HepG2 (cell line): Measurements from ENCODE around the gene METTL4. TPM values are rescaled to one million over a fixed set of nuclear protein-coding genes. Genes with fewer than 3 reads are reported as not detected.

ENCODE experiments used
- ATF7 ChIP-seq, 2 experiments: fragments of 450-650 bp in 1 of 2; sonication (generic) in 1 of 2; formaldehyde crosslinking in 1 of 2; IDR thresholded peaks; 2 replicates each; pipeline versions ENCODE4 v1.4.0 to v1.6.1; 2016 to 2020; ENCODE audit warnings: antibody characterized with exemption in 1 of 2, mild to moderate bottlenecking in 1 of 2, missing genetic modification reagents in 1 of 2
- BORCS8-MEF2B ChIP-seq: sonication (generic); formaldehyde crosslinking; IDR thresholded peaks from 2 replicates; pipeline ENCODE4 v1.8.0; 2022; ENCODE audit warnings: mild to moderate bottlenecking, missing genetic modification reagents
- CBFB ChIP-seq: sonication (generic); formaldehyde crosslinking; IDR thresholded peaks from 2 replicates; pipeline ENCODE4 v1.4.0; 2020; ENCODE audit warnings: missing genetic modification reagents
- ELF4 ChIP-seq: sonication (generic); formaldehyde crosslinking; IDR thresholded peaks from 2 replicates; pipeline ENCODE4 v1.5.0; 2020; ENCODE audit warnings: missing genetic modification reagents, mild to moderate bottlenecking, moderate library complexity, borderline replicate concordance
- MIER3 ChIP-seq: IDR thresholded peaks from 2 replicates; pipeline ENCODE4 v1.6.1; 2016; ENCODE audit warnings: missing compliant biosample characterization, borderline replicate concordance
- NRL ChIP-seq: sonication (generic); formaldehyde crosslinking; IDR thresholded peaks from 2 replicates; pipeline ENCODE4 v1.5.0; 2020; ENCODE audit warnings: missing genetic modification reagents, mild to moderate bottlenecking, moderate library complexity, borderline replicate concordance
- RBM22 ChIP-seq: fragments of 200-400 bp; formaldehyde crosslinking; optimal IDR thresholded peaks from 2 replicates; pipeline ENCODE3; 2017; ENCODE audit warnings: mild to moderate bottlenecking, low read length, moderate library complexity
- SIN3A ChIP-seq: IDR thresholded peaks from 2 replicates; pipeline ENCODE4 v1.6.1; 2011; ENCODE audit warnings: low read depth, mild to moderate bottlenecking, control low read depth, low read length, borderline replicate concordance
- ZFYVE20 ChIP-seq: sonication (generic); formaldehyde crosslinking; IDR thresholded peaks from 2 replicates; pipeline ENCODE4 v1.8.0; 2023; ENCODE audit warnings: low read depth, mild to moderate bottlenecking, moderate library complexity, missing genetic modification reagents, borderline replicate concordance
- ZNF263 ChIP-seq: sonication (generic); formaldehyde crosslinking; IDR thresholded peaks from 2 replicates; pipeline ENCODE4 v1.4.0; 2020; ENCODE audit warnings: missing genetic modification reagents
- ZNF782 ChIP-seq: sonication (generic); formaldehyde crosslinking; IDR thresholded peaks from 2 replicates; pipeline ENCODE4 v1.4.0; 2020; ENCODE audit warnings: missing genetic modification reagents, mild to moderate bottlenecking, borderline replicate concordance
- polyA plus RNA-seq, 8 experiments: library from polyadenylated mRNA; depleted of rRNA in 3 of 8; stranded (reverse) in 7 of 8; unstranded in 1 of 8; fragments of >200 nt; fragmentation: Illumina TruSeq in 4 of 8; extraction: Trizol in 4 of 8; gene quantifications; 2 replicates each; pipeline versions ENCODE4 v1.2.1 to v1.2.3, GENCODE V29; 2011 to 2016; ENCODE audit warnings: low read depth in 4 of 8, missing spikeins in 1 of 8, mixed read lengths in 1 of 8; ENCODE audit not compliant: insufficient read depth in 1 of 8
- total RNA-seq, 5 experiments: library from RNA; depleted of rRNA; stranded (reverse); fragments of >200 nt; fragmentation: Illumina TruSeq; extraction: Trizol; gene quantifications; 2 replicates each; pipeline ENCODE4 v1.2.3, GENCODE V29; 2016; ENCODE audit warnings: low read depth in 1 of 5
- TF ChIP-seq, protein P1 (sequence below): IDR thresholded peaks from 2 replicates; pipeline ENCODE4 v1.6.1; 2012; ENCODE audit warnings: low read length, improper control_type of control experiment
- TF ChIP-seq, protein P2 (sequence below): sonication (generic); formaldehyde crosslinking; IDR thresholded peaks from 2 replicates; pipeline ENCODE4 v1.5.0; 2020; ENCODE audit warnings: missing genetic modification reagents
- TF ChIP-seq, protein P3 (sequence below): sonication (generic); formaldehyde crosslinking; conservative IDR thresholded peaks from 2 replicates; pipeline ENCODE4 v1.8.0; 2022; ENCODE audit warnings: mild to moderate bottlenecking, moderate library complexity, missing genetic modification reagents
- TF ChIP-seq, protein P4 (sequence below): IDR thresholded peaks from 2 replicates; pipeline ENCODE4 v1.6.1; 2016; ENCODE audit warnings: missing compliant biosample characterization, missing genetic modification reagents, borderline replicate concordance
- TF ChIP-seq, protein P5 (sequence below), 2 experiments: sonication (generic) in 1 of 2; formaldehyde crosslinking in 1 of 2; IDR thresholded peaks; 2 replicates each; pipeline versions ENCODE4 v1.4.0 to v1.6.1; 2018 to 2020; ENCODE audit warnings: missing genetic modification reagents in 2 of 2, borderline replicate concordance in 1 of 2, low read depth in 1 of 2, mild to moderate bottlenecking in 1 of 2, missing biosample characterization in 1 of 2
- TF ChIP-seq, protein P6 (sequence below): sonication (generic); formaldehyde crosslinking; IDR thresholded peaks from 2 replicates; pipeline ENCODE4 v1.4.0; 2020; ENCODE audit warnings: missing genetic modification reagents, mild to moderate bottlenecking, borderline replicate concordance

The METTL4 gene
- total and polyA plus RNA-seq, 2 of the 13 experiments (the other 11 are each of a cell fraction or from before 2014, with no cell fraction given), result 6.8 to 8.1 TPM

DNA sequence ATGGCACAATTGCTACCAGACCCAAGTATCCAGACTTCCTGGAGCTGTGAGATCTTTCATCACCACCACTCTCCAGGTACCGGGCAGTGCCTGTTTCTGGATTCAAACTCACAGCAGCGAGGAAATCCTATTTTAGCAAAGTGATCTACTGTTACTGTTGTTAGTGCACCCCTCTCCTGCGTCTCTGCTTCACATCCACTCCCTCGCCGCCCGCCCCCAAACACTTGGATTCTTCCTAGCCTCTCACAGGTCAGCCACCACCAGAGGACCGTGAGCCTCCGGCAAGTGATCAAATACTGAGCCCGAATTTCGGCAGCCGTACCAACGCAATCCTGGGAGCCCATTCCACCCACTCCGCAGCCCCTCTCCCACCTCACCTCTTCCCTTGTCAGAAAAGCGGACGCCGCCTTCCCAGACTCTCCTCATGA is 519 bp downstream of the METTL4 start (continued):
- TF ChIP-seq, protein P1, sequence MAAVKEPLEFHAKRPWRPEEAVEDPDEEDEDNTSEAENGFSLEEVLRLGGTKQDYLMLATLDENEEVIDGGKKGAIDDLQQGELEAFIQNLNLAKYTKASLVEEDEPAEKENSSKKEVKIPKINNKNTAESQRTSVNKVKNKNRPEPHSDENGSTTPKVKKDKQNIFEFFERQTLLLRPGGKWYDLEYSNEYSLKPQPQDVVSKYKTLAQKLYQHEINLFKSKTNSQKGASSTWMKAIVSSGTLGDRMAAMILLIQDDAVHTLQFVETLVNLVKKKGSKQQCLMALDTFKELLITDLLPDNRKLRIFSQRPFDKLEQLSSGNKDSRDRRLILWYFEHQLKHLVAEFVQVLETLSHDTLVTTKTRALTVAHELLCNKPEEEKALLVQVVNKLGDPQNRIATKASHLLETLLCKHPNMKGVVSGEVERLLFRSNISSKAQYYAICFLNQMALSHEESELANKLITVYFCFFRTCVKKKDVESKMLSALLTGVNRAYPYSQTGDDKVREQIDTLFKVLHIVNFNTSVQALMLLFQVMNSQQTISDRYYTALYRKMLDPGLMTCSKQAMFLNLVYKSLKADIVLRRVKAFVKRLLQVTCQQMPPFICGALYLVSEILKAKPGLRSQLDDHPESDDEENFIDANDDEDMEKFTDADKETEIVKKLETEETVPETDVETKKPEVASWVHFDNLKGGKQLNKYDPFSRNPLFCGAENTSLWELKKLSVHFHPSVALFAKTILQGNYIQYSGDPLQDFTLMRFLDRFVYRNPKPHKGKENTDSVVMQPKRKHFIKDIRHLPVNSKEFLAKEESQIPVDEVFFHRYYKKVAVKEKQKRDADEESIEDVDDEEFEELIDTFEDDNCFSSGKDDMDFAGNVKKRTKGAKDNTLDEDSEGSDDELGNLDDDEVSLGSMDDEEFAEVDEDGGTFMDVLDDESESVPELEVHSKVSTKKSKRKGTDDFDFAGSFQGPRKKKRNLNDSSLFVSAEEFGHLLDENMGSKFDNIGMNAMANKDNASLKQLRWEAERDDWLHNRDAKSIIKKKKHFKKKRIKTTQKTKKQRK, result no peak
- TF ChIP-seq NRL (CRISPR knock-in tag) (peak; percentile 47; the same call in 1 of the 2 replicates), ZNF263 (CRISPR knock-in tag) (no peak), MIER3 (CRISPR knock-in tag) (no peak), CBFB (CRISPR knock-in tag) (no peak), ATF7 (IDR thresholded peaks at IDR 0.05) (no peak), ATF7 (CRISPR knock-in tag; IDR thresholded peaks at IDR 0.05) (no peak), BORCS8-MEF2B (CRISPR knock-in tag) (no peak), ZFYVE20 (no peak), SIN3A (no peak; the same call in 1 of the 2 replicates), RBM22 (no peak), ZNF782 (CRISPR knock-in tag) (no peak), ELF4 (CRISPR knock-in tag) (no peak)
- TF ChIP-seq, protein P2, sequence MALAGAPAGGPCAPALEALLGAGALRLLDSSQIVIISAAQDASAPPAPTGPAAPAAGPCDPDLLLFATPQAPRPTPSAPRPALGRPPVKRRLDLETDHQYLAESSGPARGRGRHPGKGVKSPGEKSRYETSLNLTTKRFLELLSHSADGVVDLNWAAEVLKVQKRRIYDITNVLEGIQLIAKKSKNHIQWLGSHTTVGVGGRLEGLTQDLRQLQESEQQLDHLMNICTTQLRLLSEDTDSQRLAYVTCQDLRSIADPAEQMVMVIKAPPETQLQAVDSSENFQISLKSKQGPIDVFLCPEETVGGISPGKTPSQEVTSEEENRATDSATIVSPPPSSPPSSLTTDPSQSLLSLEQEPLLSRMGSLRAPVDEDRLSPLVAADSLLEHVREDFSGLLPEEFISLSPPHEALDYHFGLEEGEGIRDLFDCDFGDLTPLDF, result no peak
- TF ChIP-seq, protein P3, sequence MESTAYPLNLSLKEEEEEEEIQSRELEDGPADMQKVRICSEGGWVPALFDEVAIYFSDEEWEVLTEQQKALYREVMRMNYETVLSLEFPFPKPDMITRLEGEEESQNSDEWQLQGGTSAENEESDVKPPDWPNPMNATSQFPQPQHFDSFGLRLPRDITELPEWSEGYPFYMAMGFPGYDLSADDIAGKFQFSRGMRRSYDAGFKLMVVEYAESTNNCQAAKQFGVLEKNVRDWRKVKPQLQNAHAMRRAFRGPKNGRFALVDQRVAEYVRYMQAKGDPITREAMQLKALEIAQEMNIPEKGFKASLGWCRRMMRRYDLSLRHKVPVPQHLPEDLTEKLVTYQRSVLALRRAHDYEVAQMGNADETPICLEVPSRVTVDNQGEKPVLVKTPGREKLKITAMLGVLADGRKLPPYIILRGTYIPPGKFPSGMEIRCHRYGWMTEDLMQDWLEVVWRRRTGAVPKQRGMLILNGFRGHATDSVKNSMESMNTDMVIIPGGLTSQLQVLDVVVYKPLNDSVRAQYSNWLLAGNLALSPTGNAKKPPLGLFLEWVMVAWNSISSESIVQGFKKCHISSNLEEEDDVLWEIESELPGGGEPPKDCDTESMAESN (CRISPR knock-in tag), result no peak
- TF ChIP-seq, protein P4, sequence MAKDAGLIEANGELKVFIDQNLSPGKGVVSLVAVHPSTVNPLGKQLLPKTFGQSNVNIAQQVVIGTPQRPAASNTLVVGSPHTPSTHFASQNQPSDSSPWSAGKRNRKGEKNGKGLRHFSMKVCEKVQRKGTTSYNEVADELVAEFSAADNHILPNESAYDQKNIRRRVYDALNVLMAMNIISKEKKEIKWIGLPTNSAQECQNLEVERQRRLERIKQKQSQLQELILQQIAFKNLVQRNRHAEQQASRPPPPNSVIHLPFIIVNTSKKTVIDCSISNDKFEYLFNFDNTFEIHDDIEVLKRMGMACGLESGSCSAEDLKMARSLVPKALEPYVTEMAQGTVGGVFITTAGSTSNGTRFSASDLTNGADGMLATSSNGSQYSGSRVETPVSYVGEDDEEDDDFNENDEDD (CRISPR knock-in tag), result no peak
- TF ChIP-seq, protein P5, sequence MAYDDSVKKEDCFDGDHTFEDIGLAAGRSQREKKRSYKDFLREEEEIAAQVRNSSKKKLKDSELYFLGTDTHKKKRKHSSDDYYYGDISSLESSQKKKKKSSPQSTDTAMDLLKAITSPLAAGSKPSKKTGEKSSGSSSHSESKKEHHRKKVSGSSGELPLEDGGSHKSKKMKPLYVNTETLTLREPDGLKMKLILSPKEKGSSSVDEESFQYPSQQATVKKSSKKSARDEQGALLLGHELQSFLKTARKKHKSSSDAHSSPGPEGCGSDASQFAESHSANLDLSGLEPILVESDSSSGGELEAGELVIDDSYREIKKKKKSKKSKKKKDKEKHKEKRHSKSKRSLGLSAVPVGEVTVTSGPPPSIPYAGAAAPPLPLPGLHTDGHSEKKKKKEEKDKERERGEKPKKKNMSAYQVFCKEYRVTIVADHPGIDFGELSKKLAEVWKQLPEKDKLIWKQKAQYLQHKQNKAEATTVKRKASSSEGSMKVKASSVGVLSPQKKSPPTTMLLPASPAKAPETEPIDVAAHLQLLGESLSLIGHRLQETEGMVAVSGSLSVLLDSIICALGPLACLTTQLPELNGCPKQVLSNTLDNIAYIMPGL (CRISPR knock-in tag; IDR thresholded peaks at IDR 0.05; ENCODE audit: borderline replicate concordance in 1 of 2, low read depth in 1 of 2), result peak in 1 of 2 experiments; percentile 43; a peak in 1 of 4 replicates
- TF ChIP-seq, protein P6, sequence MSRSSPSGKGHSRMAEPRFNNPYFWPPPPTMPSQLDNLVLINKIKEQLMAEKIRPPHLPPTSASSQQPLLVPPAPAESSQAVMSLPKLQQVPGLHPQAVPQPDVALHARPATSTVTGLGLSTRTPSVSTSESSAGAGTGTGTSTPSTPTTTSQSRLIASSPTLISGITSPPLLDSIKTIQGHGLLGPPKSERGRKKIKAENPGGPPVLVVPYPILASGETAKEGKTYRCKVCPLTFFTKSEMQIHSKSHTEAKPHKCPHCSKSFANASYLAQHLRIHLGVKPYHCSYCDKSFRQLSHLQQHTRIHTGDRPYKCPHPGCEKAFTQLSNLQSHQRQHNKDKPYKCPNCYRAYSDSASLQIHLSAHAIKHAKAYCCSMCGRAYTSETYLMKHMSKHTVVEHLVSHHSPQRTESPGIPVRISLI (CRISPR knock-in tag), result no peak
